HL-60 (cell line): Measurements from ENCODE around the gene OR9Q1.

ENCODE experiments used
- GABPA ChIP-seq: IDR thresholded peaks from 2 replicates; pipeline ENCODE4 v1.6.1; 2012; ENCODE audit warnings: low read depth
- POLR2AphosphoS5 ChIP-seq: IDR thresholded peaks from 2 replicates; pipeline ENCODE4 v1.6.1; 2012; ENCODE audit warnings: low read depth
- SPI1 ChIP-seq: IDR thresholded peaks from 2 replicates; pipeline ENCODE4 v1.6.1; 2012; ENCODE audit warnings: low read depth, mild to moderate bottlenecking, borderline replicate concordance
- TF ChIP-seq, protein P1 (sequence below): IDR thresholded peaks from one replicate; pipeline ENCODE4 v1.5.1; 2011; ENCODE audit warnings: low read length, control low read depth, inconsistent platforms; ENCODE audit not compliant: insufficient read depth
- TF ChIP-seq, protein P2 (sequence below): IDR thresholded peaks from 2 replicates; pipeline ENCODE4 v1.6.1; 2012; ENCODE audit warnings: low read depth; ENCODE audit not compliant: insufficient replicate concordance

DNA sequence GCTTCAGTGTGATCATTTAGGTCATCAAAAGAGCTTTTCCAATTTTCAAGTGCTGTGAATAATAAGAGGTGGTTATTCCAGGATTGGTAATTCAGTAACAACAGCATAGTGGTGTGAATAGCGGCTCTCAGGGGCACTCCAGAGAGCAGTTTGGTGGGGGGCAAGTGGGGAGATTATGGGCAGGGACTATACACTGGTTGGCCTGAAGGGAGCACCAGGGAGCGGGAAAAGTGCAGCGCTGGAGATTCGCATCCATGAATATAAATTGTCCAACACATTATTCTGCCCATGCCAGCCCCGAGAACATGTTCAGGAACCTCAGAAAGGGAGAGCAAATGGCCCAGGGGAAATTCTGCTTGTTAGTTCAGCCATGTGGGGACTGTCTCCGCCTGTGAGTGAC lies 45.0 kb downstream of the OR9Q1 start:
- TF ChIP-seq, protein P1, sequence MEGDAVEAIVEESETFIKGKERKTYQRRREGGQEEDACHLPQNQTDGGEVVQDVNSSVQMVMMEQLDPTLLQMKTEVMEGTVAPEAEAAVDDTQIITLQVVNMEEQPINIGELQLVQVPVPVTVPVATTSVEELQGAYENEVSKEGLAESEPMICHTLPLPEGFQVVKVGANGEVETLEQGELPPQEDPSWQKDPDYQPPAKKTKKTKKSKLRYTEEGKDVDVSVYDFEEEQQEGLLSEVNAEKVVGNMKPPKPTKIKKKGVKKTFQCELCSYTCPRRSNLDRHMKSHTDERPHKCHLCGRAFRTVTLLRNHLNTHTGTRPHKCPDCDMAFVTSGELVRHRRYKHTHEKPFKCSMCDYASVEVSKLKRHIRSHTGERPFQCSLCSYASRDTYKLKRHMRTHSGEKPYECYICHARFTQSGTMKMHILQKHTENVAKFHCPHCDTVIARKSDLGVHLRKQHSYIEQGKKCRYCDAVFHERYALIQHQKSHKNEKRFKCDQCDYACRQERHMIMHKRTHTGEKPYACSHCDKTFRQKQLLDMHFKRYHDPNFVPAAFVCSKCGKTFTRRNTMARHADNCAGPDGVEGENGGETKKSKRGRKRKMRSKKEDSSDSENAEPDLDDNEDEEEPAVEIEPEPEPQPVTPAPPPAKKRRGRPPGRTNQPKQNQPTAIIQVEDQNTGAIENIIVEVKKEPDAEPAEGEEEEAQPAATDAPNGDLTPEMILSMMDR = no peak
- no peak for TF ChIP-seq POLR2AphosphoS5
- TF ChIP-seq, protein P2, sequence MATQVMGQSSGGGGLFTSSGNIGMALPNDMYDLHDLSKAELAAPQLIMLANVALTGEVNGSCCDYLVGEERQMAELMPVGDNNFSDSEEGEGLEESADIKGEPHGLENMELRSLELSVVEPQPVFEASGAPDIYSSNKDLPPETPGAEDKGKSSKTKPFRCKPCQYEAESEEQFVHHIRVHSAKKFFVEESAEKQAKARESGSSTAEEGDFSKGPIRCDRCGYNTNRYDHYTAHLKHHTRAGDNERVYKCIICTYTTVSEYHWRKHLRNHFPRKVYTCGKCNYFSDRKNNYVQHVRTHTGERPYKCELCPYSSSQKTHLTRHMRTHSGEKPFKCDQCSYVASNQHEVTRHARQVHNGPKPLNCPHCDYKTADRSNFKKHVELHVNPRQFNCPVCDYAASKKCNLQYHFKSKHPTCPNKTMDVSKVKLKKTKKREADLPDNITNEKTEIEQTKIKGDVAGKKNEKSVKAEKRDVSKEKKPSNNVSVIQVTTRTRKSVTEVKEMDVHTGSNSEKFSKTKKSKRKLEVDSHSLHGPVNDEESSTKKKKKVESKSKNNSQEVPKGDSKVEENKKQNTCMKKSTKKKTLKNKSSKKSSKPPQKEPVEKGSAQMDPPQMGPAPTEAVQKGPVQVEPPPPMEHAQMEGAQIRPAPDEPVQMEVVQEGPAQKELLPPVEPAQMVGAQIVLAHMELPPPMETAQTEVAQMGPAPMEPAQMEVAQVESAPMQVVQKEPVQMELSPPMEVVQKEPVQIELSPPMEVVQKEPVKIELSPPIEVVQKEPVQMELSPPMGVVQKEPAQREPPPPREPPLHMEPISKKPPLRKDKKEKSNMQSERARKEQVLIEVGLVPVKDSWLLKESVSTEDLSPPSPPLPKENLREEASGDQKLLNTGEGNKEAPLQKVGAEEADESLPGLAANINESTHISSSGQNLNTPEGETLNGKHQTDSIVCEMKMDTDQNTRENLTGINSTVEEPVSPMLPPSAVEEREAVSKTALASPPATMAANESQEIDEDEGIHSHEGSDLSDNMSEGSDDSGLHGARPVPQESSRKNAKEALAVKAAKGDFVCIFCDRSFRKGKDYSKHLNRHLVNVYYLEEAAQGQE = no peak
- no peak for TF ChIP-seq SPI1
- no peak for TF ChIP-seq GABPA
